Limb (tissue), 2 donors: ENCODE data around the gene NDOR1.
"Not testable (repeated sequence)": the region's sequence is repeated elsewhere in the genome, so short reads cannot be mapped to it uniquely, and the experiment has no call there.

Experiments
- DNase-seq, 2 donors: peaks; one replicate each; pipeline ENCODE4 v3.0.0-alpha.2; 2016; ENCODE audit errors: extremely low spot score in 2 of 2

The NDOR1 gene

DNA sequence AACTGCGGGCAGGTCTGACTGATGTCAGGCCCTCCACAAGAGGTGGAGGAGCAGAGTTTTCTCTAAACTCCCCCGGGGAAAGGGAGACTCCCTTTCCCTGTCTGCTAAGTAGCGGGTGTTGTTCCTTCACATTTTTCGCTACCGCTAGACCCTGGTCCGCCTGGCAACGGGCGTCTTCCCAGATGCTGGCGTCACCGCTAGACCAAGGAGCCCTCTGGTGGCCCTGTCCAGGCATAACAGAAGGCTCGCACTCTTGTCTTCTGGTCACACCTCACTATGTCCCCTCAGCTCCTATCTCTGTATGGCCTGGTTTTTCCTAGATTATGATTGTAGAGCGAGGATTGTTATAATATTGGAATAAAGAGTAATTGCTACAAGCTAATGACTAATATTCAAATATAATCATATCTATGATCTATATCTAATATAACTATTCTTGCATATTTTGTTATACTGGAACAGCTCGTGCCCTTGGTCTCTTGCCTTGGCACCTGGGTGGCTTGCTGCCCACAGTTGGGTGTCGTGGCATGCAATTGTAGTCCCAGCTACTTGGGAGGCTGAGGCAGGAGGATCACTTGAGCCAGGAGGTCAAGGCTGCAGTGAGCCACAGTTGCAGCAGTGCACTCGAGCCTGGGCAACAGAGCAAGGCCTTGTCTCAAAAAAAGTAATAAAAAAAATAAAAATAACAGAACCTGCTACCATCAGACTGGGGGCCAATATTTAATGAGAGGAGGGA, 56.8 kb downstream of the NDOR1 start:
- not testable (repeated sequence) for DNase-seq

DNA sequence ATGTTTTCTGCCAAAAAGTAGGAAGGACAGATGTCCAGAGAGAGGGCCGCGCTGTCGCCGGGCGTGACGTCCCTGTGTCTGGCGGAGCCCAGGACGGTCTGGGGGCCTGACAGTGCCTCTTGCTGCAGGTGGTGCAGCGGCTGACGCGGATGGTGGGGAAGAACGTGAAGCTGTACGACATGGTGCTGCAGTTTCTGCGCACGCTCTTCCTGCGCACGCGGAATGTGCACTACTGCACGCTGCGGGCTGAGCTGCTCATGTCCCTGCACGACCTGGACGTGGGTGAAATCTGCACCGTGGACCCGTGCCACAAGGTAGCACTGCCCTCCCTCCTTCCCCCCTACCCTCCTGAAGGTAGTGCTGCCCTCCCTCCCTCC, 57.4 kb downstream of the NDOR1 start:
- DNase-seq, result no peak

DNA sequence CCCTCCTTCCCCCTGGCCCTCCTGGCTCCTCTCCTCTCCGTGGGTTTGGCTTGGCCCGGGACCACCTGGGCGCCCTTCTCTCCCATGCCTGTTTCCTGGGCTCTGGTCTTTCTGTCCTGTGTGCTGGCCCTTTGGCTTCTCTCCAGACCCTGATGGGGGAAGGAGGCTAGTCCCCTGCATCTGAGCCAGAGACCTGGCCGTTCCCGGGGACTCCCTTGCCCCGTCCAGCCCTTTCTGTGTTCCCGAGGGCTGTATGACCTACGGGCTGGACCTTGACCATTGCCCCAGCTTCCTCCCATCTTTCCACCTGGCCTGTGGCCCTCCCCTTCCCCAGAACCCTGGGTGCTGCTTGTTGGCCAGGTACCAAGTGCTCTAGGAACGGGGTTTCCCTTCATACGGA, 58.0 kb downstream of the NDOR1 start:
- no peak for DNase-seq

DNA sequence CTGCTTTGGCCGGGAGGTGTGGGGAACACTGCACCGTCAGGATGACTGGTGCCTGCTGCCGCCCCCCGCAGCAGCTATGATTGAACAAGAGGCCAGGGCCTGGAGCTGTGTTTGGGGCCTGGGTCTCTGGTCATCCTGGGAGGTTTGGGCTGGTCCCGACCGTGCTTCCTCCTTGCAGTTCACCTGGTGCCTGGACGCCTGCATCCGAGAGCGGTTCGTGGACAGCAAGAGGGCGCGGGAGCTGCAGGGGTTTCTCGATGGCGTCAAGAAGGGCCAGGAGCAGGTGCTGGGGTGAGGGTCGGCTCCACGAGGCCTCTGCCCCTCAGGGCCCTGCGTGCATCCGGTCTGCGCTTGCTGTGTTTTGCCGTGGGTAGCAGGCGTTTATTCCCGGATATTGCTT, 58.6 kb downstream of the NDOR1 start:
- no peak for DNase-seq

DNA sequence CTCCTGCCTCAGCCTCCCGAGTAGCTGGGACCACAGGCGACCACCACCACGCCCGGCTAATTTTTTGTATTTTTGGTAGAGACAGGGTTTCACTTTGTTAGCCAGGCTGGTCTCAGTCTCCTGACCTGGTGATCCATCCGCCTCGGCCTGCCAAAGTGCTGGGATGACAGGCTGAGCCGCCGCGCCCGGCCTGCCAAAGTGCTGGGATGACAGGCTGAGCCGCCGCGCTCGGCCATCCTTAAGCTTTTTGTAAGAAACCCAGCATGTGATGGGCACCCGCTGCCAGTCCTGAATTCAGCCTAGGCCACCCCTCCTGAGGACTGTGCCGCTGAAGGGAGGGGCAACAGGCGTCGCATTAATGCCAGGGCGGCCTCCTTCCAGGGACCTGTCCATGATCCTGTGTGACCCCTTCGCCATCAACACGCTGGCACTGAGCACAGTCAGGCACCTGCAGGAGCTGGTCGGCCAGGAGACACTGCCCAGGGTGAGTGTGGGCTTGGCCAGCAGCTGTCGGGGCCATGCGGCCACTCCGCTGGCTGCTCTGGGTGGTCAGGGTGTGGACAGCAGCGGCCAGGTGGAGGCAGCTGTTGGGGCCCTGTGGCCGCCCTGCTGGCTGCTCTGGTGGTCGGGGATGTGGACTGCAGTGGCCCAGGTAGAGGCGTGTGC, 60.1 kb downstream of the NDOR1 start:
- DNase-seq, result no peak

DNA sequence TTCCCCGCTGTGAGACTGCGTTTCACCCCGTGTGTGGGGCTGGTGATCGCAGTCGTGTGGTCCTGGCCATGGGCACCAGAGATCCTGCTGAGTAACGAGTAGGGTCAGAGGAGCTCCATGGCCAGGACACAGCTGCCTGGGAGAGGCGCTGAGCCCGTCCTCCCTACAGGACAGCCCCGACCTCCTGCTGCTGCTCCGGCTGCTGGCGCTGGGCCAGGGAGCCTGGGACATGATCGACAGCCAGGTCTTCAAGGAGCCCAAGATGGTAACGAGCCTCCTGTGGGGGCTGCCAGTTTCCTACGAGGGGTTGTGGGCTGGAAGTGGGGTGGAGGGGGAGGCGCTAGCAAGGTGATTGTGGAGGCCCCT, 60.6 kb downstream of the NDOR1 start:
- DNase-seq, result no peak
